Liver (tissue), 9 donors: ENCODE measurements around the gene GRID1. TPM values are rescaled to one million over a fixed set of nuclear protein-coding genes. Genes with fewer than 3 reads are reported as not detected.

ENCODE experiments used
- DNase-seq: peaks from one replicate; pipeline ENCODE4 v3.0.0-alpha.2; 2017; ENCODE audit warnings: low spot score
- H3K27ac ChIP-seq, 2 donors: one replicate each; pipeline ENCODE4 v1.7.0; 2013; ENCODE audit warnings: inconsistent platforms in 2 of 2, low read length in 2 of 2, control low read depth in 1 of 2, low read depth in 1 of 2, mild to moderate bottlenecking in 1 of 2
- H3K27me3 ChIP-seq, 4 donors: one replicate each; pipeline versions ENCODE4 v1.6.1 to v1.7.0; 2013; ENCODE audit warnings: low read length in 3 of 4, inconsistent platforms in 1 of 4, mild to moderate bottlenecking in 1 of 4, moderate library complexity in 1 of 4; ENCODE audit not compliant: control insufficient read depth in 4 of 4, insufficient read depth in 4 of 4
- H3K36me3 ChIP-seq, 4 donors: one replicate each; pipeline versions ENCODE4 v1.6.1 to v1.7.0; 2013; ENCODE audit warnings: low read length in 3 of 4, mild to moderate bottlenecking in 3 of 4, low read depth in 1 of 4, moderate library complexity in 1 of 4; ENCODE audit not compliant: control insufficient read depth in 4 of 4, insufficient read depth in 3 of 4
- H3K4me1 ChIP-seq, 4 donors: one replicate each; pipeline versions ENCODE4 v1.6.1 to v1.7.0; 2013; ENCODE audit warnings: low read length in 3 of 4, mild to moderate bottlenecking in 3 of 4, moderate library complexity in 1 of 4; ENCODE audit not compliant: control insufficient read depth in 4 of 4, insufficient read depth in 4 of 4
- H3K4me3 ChIP-seq, 3 donors: one replicate each; pipeline versions ENCODE4 v1.6.1 to v1.7.0; 2013; ENCODE audit warnings: low read length in 3 of 3, control low read depth in 1 of 3, low read depth in 1 of 3, mild to moderate bottlenecking in 1 of 3
- H3K9ac ChIP-seq, 2 donors: one replicate each; pipeline ENCODE4 v1.7.0; 2013; ENCODE audit warnings: low read length in 2 of 2, mild to moderate bottlenecking in 2 of 2, moderate library complexity in 2 of 2, control low read depth in 1 of 2, low read depth in 1 of 2
- H3K9me3 ChIP-seq, 4 donors: one replicate each; pipeline versions ENCODE4 v1.6.1 to v1.7.0; 2013; ENCODE audit warnings: low read length in 3 of 4; ENCODE audit not compliant: control insufficient read depth in 4 of 4
- HNF4A ChIP-seq, 2 donors: conservative IDR thresholded peaks; 2 replicates each; pipeline ENCODE4 v1.6.1; 2016; ENCODE audit warnings: antibody characterized with exemption in 2 of 2, mild to moderate bottlenecking in 2 of 2
- NR2F2 ChIP-seq: IDR thresholded peaks from 2 replicates; pipeline ENCODE4 v1.6.1; 2016; ENCODE audit warnings: antibody characterized with exemption
- RAD21 ChIP-seq, 2 donors: IDR thresholded peaks; 2 replicates each; pipeline ENCODE4 v1.6.1; 2016; ENCODE audit warnings: antibody characterized with exemption in 2 of 2, mild to moderate bottlenecking in 2 of 2
- YY1 ChIP-seq: IDR thresholded peaks from 2 replicates; pipeline ENCODE4 v1.6.1; 2016; ENCODE audit warnings: antibody characterized with exemption, mild to moderate bottlenecking
- WGBS: extraction: QIAGEN DNeasy Blood & Tissue Kit; methylation state at CpG from one replicate; pipeline ENCODE4 v1.1.7; 2013; 5-methylcytosine and 5-hydroxymethylcytosine counted together
- polyA plus RNA-seq, 2 donors: library from polyadenylated mRNA; stranded (reverse) in 1 of 2; unstranded in 1 of 2; fragments of 200-250 nt in 1 of 2; fragments of >200 nt in 1 of 2; fragmentation: Nextera tagmentation in 1 of 2; extraction: Ambion mirVana in 1 of 2; gene quantifications; one replicate each; pipeline versions ENCODE4 v1.2.1 to v1.2.3, GENCODE V29; 2013 to 2015
- total RNA-seq, 2 donors: library from RNA; depleted of rRNA; stranded (reverse); fragments of >200 nt; gene quantifications; one replicate each; pipeline ENCODE4 v1.2.3, GENCODE V29; 2014
- TF ChIP-seq, protein P1 (sequence below): fragments of 150-350 bp; IDR thresholded peaks from 2 replicates; pipeline ENCODE4 v1.5.1; 2017; ENCODE audit warnings: improper control_type of control experiment, low read depth, low read length; ENCODE audit not compliant: missing input control
- donor health status: healthy.
- donor health status: healthy.
- donor health status: healthy.
- donor health status: healthy.
- donor health status: healthy.

The GRID1 gene
- total and polyA plus RNA-seq, 4 donors = 0.09 to 0.17 (median 0.14) TPM; not detected in 1

DNA sequence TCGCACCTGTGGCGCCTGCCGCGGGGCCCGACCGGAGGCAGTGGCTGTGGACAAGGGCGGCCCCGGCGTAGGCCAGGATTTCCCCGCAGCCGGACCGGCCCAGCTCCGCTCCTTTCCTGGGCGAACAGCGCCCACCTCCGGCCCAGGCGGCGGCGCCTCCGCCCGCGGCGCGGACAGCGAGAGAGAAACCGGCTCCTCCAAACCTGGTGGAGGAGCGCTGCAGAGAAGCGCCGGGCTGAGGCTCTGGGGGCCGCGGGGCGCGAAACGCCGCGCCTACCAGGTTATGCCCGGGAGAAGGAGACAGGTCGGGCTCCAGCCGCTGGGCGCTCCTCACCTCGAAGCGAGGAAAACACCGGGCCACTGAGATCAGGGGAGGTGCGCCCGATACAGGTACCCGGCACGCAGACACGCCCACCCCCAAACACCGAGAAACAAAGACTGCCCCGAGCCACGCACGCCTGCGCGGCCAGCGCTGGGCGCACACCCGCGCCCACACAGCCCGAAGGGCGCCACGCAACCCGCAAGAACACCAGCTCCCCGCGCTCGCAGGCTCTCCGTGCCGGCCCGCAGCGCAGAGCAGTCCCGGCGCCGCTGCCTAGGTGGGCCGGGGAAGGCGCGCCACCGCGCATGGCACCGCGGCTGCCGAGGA, 3.3 kb downstream of the GRID1 start:
- peak overlapping the region in 2 of 3 donors; percentile 12 to 23 for H3K4me3 ChIP-seq

DNA sequence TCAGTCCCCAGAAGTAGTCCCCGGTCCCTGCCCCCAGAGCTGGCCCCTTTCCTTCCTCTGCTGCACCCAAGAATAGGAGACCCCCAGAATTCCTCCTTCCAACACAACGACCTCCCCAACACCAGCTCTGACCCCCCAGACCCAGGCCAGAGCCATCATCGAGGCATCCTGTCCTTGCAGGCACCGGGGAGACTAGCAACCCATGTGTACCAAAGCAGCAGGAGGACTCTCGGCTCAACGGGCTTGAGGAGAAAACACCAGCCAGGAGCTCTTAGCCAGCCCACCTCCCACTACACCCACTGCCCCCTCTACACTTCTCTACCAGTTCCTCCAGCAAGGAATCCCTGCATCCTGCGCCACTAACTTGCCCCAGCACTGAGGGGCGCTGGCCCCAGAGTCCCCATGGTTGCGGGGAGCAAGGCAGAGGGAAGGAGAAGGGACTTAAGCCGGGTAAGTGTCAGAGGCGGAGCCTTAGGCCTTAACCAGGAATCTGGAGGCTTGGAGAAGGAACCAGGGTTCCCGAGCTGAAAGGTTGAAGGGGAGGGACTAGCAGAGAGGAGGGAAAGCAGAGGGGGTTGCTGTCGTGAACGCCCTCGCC, 3.9 kb downstream of the GRID1 start:
- Histone ChIP-seq H3K36me3 (no peaks in the 10 kb centered on the region), H3K27me3 (peaks cover 3 to 9% (median 3%) of the 10 kb centered on the region in 4 donors), H3K27ac (no peak overlapping the region), H3K4me1 (peaks cover 12 to 54% (median 34%) of the 10 kb centered on the region in 4 donors), H3K4me3 (no peak overlapping the region), H3K9me3 (no peaks in the 10 kb centered on the region), H3K9ac (no peak overlapping the region)
- 56% methylated on average over 15 of the region's 15 CpGs for WGBS
- no peak for DNase-seq
- TF ChIP-seq HNF4A (conservative IDR thresholded peaks at IDR 0.05) (no peak), RAD21 (IDR thresholded peaks at IDR 0.05) (no peak)

More for the DNA sequence above, 3.3 kb downstream of the GRID1 start:
- Histone ChIP-seq H3K36me3 (no peaks in the 10 kb centered on the region), H3K27ac (no peak overlapping the region), H3K4me1 (peaks cover 12 to 56% (median 34%) of the 10 kb centered on the region in 4 donors), H3K27me3 (peaks cover 3 to 9% (median 3%) of the 10 kb centered on the region in 4 donors), H3K9me3 (no peaks in the 10 kb centered on the region), H3K9ac (no peak overlapping the region)
- WGBS = 3% methylated on average over 80 of the region's 80 CpGs
- no peak for DNase-seq
- no peak for TF ChIP-seq YY1
- peak; percentile 59 to 64 for TF ChIP-seq RAD21 (IDR thresholded peaks at IDR 0.05)
- TF ChIP-seq, protein P1, sequence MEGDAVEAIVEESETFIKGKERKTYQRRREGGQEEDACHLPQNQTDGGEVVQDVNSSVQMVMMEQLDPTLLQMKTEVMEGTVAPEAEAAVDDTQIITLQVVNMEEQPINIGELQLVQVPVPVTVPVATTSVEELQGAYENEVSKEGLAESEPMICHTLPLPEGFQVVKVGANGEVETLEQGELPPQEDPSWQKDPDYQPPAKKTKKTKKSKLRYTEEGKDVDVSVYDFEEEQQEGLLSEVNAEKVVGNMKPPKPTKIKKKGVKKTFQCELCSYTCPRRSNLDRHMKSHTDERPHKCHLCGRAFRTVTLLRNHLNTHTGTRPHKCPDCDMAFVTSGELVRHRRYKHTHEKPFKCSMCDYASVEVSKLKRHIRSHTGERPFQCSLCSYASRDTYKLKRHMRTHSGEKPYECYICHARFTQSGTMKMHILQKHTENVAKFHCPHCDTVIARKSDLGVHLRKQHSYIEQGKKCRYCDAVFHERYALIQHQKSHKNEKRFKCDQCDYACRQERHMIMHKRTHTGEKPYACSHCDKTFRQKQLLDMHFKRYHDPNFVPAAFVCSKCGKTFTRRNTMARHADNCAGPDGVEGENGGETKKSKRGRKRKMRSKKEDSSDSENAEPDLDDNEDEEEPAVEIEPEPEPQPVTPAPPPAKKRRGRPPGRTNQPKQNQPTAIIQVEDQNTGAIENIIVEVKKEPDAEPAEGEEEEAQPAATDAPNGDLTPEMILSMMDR = peak; percentile 34

DNA sequence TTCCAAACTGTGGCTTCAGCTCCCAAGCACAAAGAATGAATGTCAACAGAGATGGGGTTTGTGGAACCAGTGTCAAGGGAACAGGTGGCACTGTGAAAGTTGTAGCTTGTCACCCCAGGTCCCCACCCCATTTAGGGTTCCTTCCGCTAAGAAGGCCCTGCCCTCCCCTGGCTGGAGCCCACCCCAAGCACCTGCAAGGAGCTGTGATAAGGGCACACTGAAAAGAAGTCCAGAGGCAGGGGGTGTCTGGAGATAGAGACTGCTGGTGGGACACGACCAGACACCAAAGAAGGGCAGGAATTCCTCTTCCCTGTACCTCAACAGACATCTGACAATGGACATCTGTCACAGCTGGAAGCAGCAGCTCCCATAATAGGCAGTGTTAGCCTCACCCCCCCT, 4.5 kb downstream of the GRID1 start:
- DNase-seq = no peak
- Histone ChIP-seq H3K9me3 (no peaks in the 10 kb centered on the region), H3K36me3 (no peaks in the 10 kb centered on the region), H3K27ac (no peak overlapping the region), H3K9ac (no peak overlapping the region), H3K4me1 (peaks cover 10 to 49% (median 32%) of the 10 kb centered on the region in 4 donors), H3K4me3 (no peak overlapping the region), H3K27me3 (peaks cover 0 to 9% (median 1%) of the 10 kb centered on the region in 4 donors)
- no peak for TF ChIP-seq NR2F2
- TF ChIP-seq, protein P1 = no peak
- 84% methylated on average over 2 of the region's 2 CpGs for WGBS
